HEK293T (cell line): ENCODE results near the gene NELFB.

Experiments used
- CTCF ChIA-PET: fragments of 350-600 bp; formaldehyde crosslinking; extraction: SDS; loops from one replicate; lab custom pipeline; 2021; ENCODE audit warnings: antibody characterized with exemption, inconsistent platforms; lab: Yijun Ruan, JAX
- POLR2A ChIA-PET: fragments of 350-600 bp; formaldehyde crosslinking; extraction: SDS; loops from one replicate; lab custom pipeline; 2020; ENCODE audit warnings: antibody characterized with exemption, inconsistent platforms; lab: Yijun Ruan, JAX
- DNase-seq: peaks from one replicate; pipeline ENCODE4 v3.0.0; 2012; ENCODE audit warnings: mixed read lengths; ENCODE audit errors: extremely low spot score
- ARNT ChIP-seq: fragments of 450-650 bp; IDR thresholded peaks from 2 replicates; pipeline ENCODE4 v1.6.1; 2017; ENCODE audit warnings: mild to moderate bottlenecking
- BHLHE40 ChIP-seq: fragments of 450-650 bp; IDR thresholded peaks from 2 replicates; pipeline ENCODE4 v1.6.1; 2016; ENCODE audit warnings: mild to moderate bottlenecking, moderate library complexity, borderline replicate concordance
- CTBP1 ChIP-seq: fragments of 450-650 bp; IDR thresholded peaks from 2 replicates; pipeline ENCODE4 v1.6.1; 2016; ENCODE audit warnings: borderline replicate concordance
- ELF4 ChIP-seq: fragments of 450-650 bp; IDR thresholded peaks from 2 replicates; pipeline ENCODE4 v1.6.1; 2017; ENCODE audit warnings: antibody characterized with exemption
- FOXA1 ChIP-seq: fragments of 450-650 bp; IDR thresholded peaks from 2 replicates; pipeline ENCODE4 v1.6.1; 2016; ENCODE audit warnings: mild to moderate bottlenecking
- FOXK2 ChIP-seq: fragments of 450-650 bp; IDR thresholded peaks from 2 replicates; pipeline ENCODE4 v1.6.1; 2016; ENCODE audit warnings: mild to moderate bottlenecking
- FOXM1 ChIP-seq: fragments of 450-650 bp; IDR thresholded peaks from 2 replicates; pipeline ENCODE4 v1.6.1; 2017; ENCODE audit warnings: mild to moderate bottlenecking, borderline replicate concordance
- HDGF ChIP-seq: fragments of 450-650 bp; IDR thresholded peaks from 2 replicates; pipeline ENCODE4 v1.6.1; 2017; ENCODE audit warnings: antibody characterized with exemption, borderline replicate concordance
- L3MBTL2 ChIP-seq: fragments of 450-650 bp; conservative IDR thresholded peaks from 2 replicates; pipeline ENCODE4 v1.6.1; 2016; ENCODE audit warnings: mild to moderate bottlenecking
- LEF1 ChIP-seq: fragments of 450-650 bp; IDR thresholded peaks from 2 replicates; pipeline ENCODE4 v1.6.1; 2017; ENCODE audit warnings: mild to moderate bottlenecking, borderline replicate concordance
- NFRKB ChIP-seq: fragments of 450-650 bp; IDR thresholded peaks from 2 replicates; pipeline ENCODE4 v1.6.1; 2016; ENCODE audit warnings: mild to moderate bottlenecking, moderate library complexity
- SP1 ChIP-seq: fragments of 450-650 bp; IDR thresholded peaks from 2 replicates; pipeline ENCODE4 v1.6.1; 2017
- SUZ12 ChIP-seq: fragments of 450-650 bp; IDR thresholded peaks from 2 replicates; pipeline ENCODE4 v1.6.1; 2016; ENCODE audit warnings: mild to moderate bottlenecking
- TARDBP ChIP-seq: fragments of 450-650 bp; IDR thresholded peaks from 2 replicates; pipeline ENCODE4 v1.6.1; 2016
- ZNF384 ChIP-seq: fragments of 450-650 bp; IDR thresholded peaks from 2 replicates; pipeline ENCODE4 v1.6.1; 2016
- TF ChIP-seq, protein P1 (sequence below): fragments of 450-650 bp; IDR thresholded peaks from 2 replicates; pipeline ENCODE4 v1.6.1; 2016

Gene NELFB

GRCh38 chr9:137263506-137263905 lies 8.4 kb downstream of the NELFB start:
- TF ChIP-seq BHLHE40: no peak
- no peak for TF ChIP-seq ZNF384
- no peak for TF ChIP-seq FOXK2
- no peak for TF ChIP-seq TARDBP
- ChIA-PET CTCF (interaction anchor here (1.0 kb wide), 1 partner anchor 25 kb away, joined by 3 read pairs; no protein-coding TSS in a partner anchor), POLR2A (no interaction called here)
- DNase-seq: no peak

- DNase-seq: no peak
- ChIA-PET CTCF (no interaction called here), POLR2A (interaction anchor here (0.7 to 1.0 kb wide), 2 partner anchors 19 to 23 kb away, joined by 3 to 4 read pairs; partner anchors contain the start of gene TUBB4B)
- no peak for TF ChIP-seq HDGF
- TF ChIP-seq NFRKB: no peak
- TF ChIP-seq ZNF384: no peak
- no peak for TF ChIP-seq LEF1
- no peak for TF ChIP-seq BHLHE40
- no peak for TF ChIP-seq L3MBTL2
- no peak for TF ChIP-seq ARNT
- no peak for TF ChIP-seq FOXA1
- TF ChIP-seq CTBP1: no peak
- no peak for TF ChIP-seq SUZ12
- TF ChIP-seq ELF4: no peak
Measured at GRCh38 chr9:137264067-137264466, 8.9 kb downstream of the NELFB start.

- TF ChIP-seq, protein P1, sequence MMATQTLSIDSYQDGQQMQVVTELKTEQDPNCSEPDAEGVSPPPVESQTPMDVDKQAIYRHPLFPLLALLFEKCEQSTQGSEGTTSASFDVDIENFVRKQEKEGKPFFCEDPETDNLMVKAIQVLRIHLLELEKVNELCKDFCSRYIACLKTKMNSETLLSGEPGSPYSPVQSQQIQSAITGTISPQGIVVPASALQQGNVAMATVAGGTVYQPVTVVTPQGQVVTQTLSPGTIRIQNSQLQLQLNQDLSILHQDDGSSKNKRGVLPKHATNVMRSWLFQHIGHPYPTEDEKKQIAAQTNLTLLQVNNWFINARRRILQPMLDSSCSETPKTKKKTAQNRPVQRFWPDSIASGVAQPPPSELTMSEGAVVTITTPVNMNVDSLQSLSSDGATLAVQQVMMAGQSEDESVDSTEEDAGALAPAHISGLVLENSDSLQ: no peak
- TF ChIP-seq SP1 (no peak), CTBP1 (no peak), FOXK2 (no peak), ZNF384 (no peak), SUZ12 (no peak), FOXA1 (no peak), L3MBTL2 (no peak), ARNT (no peak), TARDBP (no peak), FOXM1 (no peak), BHLHE40 (no peak), NFRKB (no peak), ELF4 (no peak), LEF1 (no peak), HDGF (no peak)
- CTCF ChIA-PET: no interaction called here
- POLR2A ChIA-PET: interaction anchor here (0.9 kb wide), 1 partner anchor 25 kb away, joined by 4 read pairs; the partner anchor contains the start of gene TUBB4B
- no peak for DNase-seq
Measured at GRCh38 chr9:137265496-137266161, 10.5 kb downstream of the NELFB start.

DNA sequence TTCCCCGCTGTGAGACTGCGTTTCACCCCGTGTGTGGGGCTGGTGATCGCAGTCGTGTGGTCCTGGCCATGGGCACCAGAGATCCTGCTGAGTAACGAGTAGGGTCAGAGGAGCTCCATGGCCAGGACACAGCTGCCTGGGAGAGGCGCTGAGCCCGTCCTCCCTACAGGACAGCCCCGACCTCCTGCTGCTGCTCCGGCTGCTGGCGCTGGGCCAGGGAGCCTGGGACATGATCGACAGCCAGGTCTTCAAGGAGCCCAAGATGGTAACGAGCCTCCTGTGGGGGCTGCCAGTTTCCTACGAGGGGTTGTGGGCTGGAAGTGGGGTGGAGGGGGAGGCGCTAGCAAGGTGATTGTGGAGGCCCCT lies 11.0 kb downstream of the NELFB start:
- CTCF ChIA-PET: no interaction called here
- POLR2A ChIA-PET: interaction anchor here (0.9 kb wide), 1 partner anchor 25 kb away, joined by 4 read pairs; the partner anchor contains the start of gene TUBB4B

GRCh38 chr9:137266585-137267453 lies 11.7 kb downstream of the NELFB start:
- DNase-seq: no peak
- TF ChIP-seq ARNT: no peak
- no peak for TF ChIP-seq CTBP1
- no peak for TF ChIP-seq SP1
- no peak for TF ChIP-seq FOXM1
- no peak for TF ChIP-seq BHLHE40
- TF ChIP-seq HDGF: no peak
- TF ChIP-seq NFRKB: no peak
- TF ChIP-seq, protein P1: no peak
- no peak for TF ChIP-seq L3MBTL2
- TF ChIP-seq ZNF384: no peak
- no peak for TF ChIP-seq FOXK2
- TF ChIP-seq ELF4: no peak
- no peak for TF ChIP-seq LEF1
- no peak for TF ChIP-seq SUZ12
- no peak for TF ChIP-seq TARDBP
- TF ChIP-seq FOXA1: no peak
- ChIA-PET POLR2A (interaction anchor here (0.9 kb wide), 1 partner anchor 26 kb away, joined by 4 read pairs; the partner anchor contains the start of gene TUBB4B), CTCF (no interaction called here)

More for the DNA sequence above, 11.0 kb downstream of the NELFB start:
- no peak for DNase-seq
- TF ChIP-seq HDGF (no peak), ELF4 (no peak), NFRKB (no peak), FOXK2 (no peak)

GRCh38 chr9:137267933-137268355 lies 12.8 kb downstream of the NELFB start:
- DNase-seq: no peak
- ChIA-PET CTCF (no interaction called here), POLR2A (no interaction called here)
- TF ChIP-seq HDGF (no peak), CTBP1 (no peak), SP1 (no peak), FOXM1 (no peak), TARDBP (no peak), FOXA1 (no peak), FOXK2 (no peak), ARNT (no peak), NFRKB (no peak), L3MBTL2 (no peak), SUZ12 (no peak), ZNF384 (no peak), BHLHE40 (no peak)
- TF ChIP-seq, protein P1: no peak
